M059J (cell line): ENCODE measurements around the gene CHN2. TPM values are rescaled to one million over a fixed set of nuclear protein-coding genes. Genes with fewer than 3 reads are reported as not detected.
"Not testable (repeated sequence)": the region's sequence is repeated elsewhere in the genome, so short reads cannot be mapped to it uniquely, and the experiment has no call there.

Source experiments
- DNase-seq: peaks from one replicate; pipeline ENCODE4 v3.0.0-alpha.2; 2012; ENCODE audit warnings: low read depth
- total RNA-seq: library from RNA; depleted of rRNA; stranded (reverse); fragments of >200 nt; shearing (Covaris generic); gene quantifications from 2 replicates; pipeline ENCODE4 v1.2.3, GENCODE V29; 2014

CHN2 gene
- total RNA-seq, 1 experiment from 2014 or later = not detected

- peak; percentile 25 for DNase-seq
Measured at GRCh38 chr7:29189743-29190201, 4.8 kb upstream of the CHN2 start.

GRCh38 chr7:29190349-29191045 lies 4.1 kb upstream of the CHN2 start:
- DNase-seq = no peak

DNA sequence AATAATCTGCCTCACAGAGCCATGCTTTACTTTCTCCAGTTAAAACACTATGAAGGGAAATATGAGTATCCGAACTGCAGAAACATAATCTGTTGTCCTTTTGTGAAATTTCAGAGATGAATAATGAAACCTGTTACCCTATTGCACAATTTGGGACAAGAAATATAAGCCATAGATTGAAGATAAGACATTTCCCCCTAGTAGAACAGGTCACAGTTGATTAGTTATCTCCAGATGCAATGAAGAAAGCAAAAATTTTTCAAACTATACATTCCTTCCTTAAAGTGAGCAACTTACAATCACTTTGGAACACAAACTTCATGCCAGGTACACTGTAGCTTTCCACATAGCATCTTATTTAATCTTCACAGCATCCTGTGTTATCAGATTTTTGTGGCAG lies 2.3 kb upstream of the CHN2 start:
- DNase-seq = no peak

- no peak for DNase-seq
Measured at GRCh38 chr7:29192811-29193210, 1.8 kb upstream of the CHN2 start.

DNA sequence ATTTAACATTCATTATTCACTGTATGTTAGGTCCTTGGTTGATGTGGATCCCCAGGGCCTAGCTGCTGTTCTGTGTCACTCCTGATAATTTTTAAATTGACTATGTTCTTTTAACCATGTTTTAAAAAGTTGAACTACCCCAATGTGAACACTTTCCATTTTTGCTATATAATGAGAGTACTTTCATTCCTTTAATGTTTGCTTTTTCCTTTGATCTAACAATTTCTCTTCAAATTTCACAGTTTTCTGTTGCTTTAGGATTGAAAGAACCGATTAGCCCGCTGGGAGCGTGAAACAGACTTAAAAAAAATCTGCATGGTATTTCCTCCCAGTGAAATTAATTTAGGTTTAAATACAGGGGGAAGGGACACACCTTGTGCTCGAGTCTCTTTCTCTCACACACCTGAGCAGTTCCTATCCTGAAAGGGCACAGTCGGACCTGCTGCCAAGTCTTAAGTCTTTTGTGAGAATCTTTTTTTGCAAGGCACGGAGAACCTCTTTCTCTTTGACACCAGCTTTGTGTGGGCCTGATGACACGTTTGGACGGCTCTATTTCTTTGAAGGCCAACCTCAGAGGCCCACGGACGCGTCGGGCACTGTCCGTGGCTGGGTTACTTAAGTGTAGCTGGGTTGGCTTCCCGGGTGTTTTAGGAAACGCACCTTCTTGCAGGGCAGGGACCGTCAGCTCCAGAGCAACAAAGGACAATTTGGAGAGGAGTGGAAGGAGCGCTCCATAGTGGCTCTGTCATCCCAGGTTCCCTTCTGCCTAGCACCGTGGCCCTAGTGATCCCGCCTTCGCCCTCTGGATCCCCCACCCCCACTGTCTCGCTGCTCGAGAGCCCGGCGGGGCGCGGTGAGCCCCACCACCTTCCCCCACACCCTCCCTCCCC lies 1.0 kb upstream of the CHN2 start:
- no peak for DNase-seq

- DNase-seq = no peak
Measured at GRCh38 chr7:29194206-29194593, 375 bp upstream of the CHN2 start.

GRCh38 chr7:29196191-29196590 lies 1.6 kb downstream of the CHN2 start:
- no peak for DNase-seq

- DNase-seq = no peak
Measured at GRCh38 chr7:29196971-29197595, 2.5 kb downstream of the CHN2 start.

DNA sequence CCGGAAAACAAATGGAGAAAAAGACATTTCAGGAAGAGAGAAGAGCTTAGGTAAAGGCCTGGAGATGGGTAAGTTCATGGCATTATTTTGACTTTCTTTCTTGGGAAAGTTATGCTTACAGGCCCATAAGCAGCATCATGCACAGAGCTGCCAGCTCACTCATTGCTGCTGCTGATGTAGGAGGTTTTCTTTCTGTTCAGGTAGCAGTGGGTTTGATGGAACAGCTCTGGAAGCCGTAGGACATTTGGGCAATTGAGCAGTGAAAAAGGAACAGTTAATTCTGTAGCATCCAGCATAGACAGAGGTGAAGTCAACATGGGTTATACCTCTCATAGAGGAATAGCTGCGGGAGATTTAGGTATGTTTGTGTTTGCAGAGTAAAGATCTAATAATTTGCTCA lies 3.3 kb downstream of the CHN2 start:
- no peak for DNase-seq

GRCh38 chr7:29199776-29200175 lies 5.2 kb downstream of the CHN2 start:
- DNase-seq = no peak

DNA sequence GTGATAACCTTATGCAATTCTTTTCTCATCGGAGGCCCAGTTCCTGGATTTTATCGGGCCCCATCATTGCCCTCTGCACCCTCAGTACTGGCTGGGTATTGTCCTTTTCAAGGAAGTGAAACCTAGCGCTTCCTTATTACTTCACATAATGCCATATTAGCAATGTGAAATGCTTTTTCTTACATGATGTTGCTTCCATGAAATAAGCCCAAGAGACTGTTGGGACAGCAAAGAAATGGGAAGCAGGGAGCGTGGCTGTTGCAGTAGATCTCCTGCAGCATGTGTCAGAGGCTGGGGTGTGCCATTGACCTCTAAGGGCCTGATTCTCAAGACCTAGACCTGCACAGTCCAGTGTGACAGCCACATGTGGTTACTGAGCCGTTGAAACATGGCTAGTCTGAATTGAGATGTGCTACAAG lies 8.1 kb downstream of the CHN2 start:
- DNase-seq = no peak

DNA sequence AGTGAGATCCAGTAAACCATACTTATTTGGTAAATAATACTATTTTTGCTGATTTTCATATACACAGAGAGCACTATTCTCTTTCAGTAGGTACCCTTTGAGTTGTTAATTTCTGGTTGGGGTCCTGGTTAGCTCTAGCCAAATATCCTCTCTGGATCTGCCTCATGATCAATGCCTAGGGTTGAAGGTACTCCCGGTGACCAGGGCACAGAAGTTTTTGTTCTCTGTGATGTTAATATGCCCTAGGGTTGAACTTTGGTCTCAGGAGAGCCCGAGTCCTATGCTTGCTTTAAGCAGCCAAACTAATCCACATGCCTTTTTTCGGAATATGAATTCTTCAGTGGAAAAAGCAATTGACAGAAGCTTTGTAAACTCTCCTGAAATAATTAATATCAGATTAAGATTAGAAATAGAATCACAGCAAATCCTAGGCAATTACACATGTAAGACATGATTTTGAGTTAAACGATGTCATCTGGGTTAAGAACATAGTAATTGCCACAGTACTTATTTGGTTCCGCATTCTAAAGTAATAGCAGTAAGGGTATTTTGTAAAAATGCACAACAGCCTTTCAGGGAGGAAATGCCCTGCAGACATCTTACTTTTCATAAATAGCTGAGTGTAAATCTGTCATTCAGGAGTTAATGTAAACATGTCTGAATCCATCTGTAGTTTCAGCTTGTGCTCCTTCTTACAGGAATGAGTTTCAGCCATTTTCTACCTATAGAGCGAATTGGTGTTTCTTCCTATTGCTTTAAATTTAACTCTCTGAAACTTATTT lies 10.1 kb downstream of the CHN2 start:
- no peak for DNase-seq

GRCh38 chr7:29207162-29207801 lies 12.7 kb downstream of the CHN2 start:
- peak; percentile 4 for DNase-seq

DNA sequence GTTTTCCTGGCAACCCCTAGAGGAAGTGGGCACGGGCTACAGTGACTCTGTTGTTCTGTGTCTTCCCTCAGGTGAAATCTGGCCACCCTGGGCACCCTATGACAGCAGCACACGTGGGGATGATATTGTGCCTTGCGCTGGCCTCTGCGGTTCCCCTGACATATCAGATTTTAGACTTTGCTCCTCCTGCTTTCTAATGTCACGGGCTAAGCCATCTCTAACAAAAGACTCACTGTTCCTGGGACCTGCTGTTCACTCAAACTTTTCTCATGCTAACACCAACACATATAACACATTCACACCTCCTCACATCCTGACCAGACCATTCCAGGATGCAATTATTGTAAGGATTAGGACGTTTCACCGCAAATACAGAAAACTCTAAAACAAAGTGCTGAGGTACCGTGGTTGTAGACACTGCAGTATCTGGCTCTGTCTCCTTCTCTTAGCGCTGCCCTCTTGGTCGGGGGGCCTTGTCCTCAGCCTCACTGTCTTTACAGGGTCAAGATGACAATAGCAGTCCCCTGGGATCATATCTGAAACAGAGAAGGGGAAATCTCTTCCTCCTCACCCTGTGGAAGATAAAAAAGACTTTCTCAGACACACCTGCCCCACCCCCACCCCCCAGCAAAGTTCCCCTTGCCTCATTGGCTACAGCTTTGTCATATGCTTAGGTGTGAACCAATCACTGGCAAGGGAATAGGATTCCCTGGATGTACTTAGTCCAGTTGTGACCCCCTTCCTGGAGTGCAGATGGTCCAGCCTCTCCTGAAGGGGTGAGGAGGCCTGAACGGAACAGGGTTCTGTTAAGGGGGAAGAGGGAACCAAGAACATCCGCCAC lies 14.1 kb downstream of the CHN2 start:
- DNase-seq = no peak

DNA sequence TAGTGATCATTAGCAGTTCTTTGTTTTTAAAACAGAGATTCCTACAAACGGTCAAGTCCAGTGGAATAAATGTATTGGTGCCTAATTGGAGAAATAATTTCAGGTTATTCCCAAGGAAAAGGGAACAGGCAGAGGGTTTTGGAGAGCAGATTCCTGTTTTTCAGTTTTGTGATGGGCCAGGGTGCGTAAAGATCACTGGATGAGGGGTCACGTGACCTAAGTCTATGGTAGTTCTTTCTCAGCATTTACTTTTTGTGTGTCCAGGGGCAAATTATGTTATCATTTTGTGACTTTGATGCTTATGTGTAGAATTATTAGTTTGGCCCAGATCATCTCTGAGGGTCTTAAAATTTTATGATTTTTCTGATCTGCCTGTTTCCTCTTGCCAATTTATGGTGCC lies 15.2 kb downstream of the CHN2 start:
- no peak for DNase-seq

DNA sequence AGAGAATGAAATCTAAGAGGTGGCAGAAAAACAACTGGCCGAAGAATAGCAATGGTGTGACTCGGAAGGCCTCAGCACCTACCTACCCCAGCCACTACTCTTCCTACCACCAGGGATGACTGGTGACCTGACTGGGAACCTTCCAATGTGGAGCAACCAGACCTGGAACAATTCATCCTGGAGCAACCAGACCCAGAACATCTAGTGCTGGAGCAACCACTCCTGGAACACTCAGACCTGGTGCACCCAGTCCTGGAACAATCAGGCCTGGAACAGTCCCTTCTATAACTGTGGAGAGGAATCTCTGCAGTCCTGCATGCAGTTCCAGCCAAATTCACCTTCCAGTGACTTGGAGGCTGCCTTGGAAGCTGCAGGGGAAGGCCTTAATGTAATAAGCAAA lies 18.2 kb downstream of the CHN2 start:
- not testable (repeated sequence) for DNase-seq

DNA sequence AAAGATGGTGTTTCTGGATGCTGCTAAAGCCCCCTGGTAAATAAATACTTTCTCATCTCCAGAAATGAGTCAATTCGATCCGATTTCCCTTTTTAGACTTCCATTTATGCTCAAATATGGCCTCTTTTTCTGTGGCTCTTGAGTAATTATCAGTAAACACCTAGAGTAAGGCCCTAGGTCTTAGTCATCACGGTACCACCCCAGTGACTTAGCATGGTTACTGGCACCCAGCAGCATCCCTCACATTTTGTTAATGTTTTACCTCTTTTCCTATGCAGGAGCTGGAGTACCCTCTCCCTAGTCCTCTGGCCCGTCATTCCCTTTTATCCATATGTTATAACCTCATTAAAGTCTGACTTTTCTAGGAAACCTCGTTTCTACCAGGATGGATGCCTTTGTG lies 19.5 kb downstream of the CHN2 start:
- no peak for DNase-seq

GRCh38 chr7:29214816-29215215 lies 20.2 kb downstream of the CHN2 start:
- DNase-seq = no peak

GRCh38 chr7:29216128-29216527 lies 21.6 kb downstream of the CHN2 start:
- DNase-seq = no peak

GRCh38 chr7:29217113-29217512 lies 22.5 kb downstream of the CHN2 start:
- no peak for DNase-seq
